Hematopoietic multipotent progenitor cell treated with erythropoietin and hydrocortisone succinate and interleukin-3 and kit ligand, for 4 days (in vitro differentiated cells): ENCODE results near the gene KRTAP5-1.
"Not testable (repeated sequence)": the region's sequence is repeated elsewhere in the genome, so short reads cannot be mapped to it uniquely, and the experiment has no call there.

Experiments used
- DNase-seq: peaks from one replicate; pipeline ENCODE4 v3.0.0-alpha.2; 2015

The KRTAP5-1 gene, protein sequence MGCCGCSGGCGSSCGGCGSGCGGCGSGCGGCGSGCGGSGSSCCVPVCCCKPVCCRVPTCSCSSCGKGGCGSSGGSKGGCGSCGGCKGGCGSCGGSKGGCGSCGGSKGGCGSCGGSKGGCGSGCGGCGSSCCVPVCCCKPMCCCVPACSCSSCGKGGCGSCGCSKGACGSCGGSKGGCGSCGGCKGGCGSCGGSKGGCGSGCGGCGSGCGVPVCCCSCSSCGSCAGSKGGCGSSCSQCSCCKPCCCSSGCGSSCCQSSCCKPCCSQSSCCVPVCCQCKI

DNA sequence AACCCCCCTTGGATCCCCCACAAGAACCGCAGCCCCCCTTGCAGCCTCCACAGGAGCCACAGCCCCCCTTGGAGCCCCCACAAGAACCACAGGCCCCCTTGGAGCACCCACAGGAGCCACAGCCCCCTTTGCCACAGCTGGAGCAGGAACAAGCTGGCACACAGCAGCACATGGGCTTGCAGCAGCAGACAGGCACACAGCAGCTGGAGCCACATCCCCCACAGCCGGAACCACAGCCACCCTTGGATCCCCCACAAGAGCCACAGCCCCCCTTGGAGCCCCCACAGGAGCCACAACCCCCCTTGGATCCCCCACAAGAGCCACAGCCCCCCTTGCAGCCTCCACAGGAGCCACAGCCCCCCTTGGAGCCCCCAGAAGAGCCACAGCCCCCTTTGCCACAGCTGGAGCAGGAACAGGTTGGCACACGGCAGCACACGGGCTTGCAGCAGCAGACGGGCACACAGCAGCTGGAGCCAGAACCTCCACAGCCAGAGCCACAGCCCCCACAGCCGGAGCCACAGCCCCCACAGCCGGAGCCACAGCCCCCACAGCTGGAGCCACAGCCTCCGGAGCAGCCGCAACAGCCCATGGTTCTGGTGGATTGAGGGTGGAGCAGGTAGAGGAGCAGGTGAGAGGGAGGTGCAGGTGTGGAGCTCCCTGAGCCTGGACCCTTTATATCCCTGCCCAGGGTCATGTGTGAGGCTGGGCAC lies at the start of gene KRTAP5-1:
Gene KRTAP5-1 (minus strand): TSS at position 623 of the 710 bp plus-strand sequence. CDS start 34 bp downstream, at position 589.
- DNase-seq = not testable (repeated sequence)

DNA sequence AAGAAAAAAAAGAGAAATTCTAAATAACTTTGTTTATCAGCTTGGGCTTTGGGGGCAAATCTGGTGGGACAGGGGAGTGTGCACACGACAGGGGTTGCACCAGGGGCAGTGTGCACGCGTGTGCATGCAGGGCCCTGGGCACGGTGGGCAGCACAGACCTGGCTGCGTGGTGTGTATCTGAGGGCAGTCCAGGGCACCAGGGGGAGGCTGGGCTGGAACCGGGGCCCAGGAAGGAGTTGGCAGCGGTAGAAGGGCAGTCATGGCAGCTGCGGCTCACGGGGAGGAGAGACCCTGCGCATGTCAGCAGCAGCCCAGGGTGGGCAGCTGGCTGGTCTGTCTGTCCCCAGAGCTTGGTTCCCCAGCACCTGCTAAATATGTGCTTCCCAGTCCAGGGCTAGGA lies 48.8 kb upstream of the KRTAP5-1 start:
- no peak for DNase-seq

DNA sequence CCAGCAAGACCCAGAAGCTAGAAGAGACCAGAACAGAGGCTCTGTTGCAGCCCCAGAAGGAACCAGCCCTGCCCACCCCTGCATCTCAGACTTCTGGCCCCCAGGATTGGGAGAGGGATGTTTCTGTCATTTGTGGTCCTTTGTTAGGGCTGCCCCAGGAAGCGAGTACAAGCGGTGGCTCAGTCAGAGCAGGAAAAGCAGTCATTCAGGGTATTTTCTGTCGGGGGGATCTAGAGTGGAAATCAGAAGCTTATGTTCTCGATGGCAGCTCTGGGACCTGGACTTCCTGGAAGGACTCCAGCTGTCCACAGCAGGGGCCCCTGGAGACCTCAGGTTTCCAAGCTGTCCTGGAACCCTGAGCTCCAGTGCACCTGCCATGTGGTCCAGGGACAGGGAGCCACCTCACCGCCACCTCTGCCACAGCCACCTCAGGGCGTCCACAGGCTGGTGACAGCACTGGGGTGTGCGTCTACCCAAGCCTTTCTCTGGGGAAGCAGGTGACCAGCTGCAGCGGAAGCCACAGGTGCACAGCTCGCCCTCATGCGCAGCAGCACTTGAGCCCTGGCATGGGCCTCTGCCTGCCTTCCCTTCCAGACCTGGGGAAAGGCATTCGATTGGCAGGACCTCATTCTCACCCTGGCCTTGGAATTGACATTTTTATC lies 47.1 kb upstream of the KRTAP5-1 start:
- DNase-seq = no peak

DNA sequence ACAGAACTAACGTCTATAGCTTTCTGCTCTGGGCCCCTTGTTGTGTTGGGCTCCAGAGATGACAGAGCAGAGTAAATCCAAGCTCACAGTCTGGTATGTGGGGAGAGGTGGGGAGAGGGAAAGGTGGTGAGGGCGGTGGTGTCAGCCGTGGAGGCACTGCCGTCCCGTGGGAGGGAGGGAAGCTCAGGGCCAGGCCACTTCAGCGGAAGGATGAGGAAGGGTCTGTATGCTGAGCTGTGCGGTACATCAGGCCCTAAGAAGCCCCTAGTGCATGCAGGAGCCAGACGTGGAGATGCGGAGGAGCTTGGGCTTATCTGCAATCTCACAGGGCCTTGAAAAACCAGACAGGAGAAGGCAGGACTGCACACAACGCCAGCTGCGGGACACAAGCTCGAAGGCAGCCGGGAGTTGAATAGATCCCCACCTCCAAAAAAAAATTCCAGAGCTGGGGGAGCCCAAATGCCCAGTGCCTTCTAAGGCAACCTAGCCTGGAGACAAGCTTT lies 46.0 kb upstream of the KRTAP5-1 start:
- no peak for DNase-seq

DNA sequence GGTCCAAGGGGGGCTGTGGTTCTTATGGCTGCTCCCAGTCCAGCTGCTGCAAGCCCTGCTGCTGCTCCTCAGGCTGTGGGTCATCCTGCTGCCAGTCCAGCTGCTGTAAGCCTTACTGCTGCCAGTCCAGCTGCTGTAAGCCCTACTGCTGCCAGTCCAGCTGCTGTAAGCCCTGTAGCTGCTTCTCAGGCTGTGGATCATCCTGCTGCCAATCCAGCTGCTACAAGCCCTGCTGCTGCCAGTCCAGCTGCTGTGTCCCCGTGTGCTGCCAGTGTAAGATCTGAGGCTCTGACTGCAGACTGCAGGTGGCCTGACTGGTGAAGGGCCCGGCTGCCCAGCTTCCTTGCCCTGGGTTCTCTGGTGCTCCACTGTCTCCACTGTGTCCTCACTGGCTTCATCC lies 45.2 kb upstream of the KRTAP5-1 start:
- DNase-seq = no peak

DNA sequence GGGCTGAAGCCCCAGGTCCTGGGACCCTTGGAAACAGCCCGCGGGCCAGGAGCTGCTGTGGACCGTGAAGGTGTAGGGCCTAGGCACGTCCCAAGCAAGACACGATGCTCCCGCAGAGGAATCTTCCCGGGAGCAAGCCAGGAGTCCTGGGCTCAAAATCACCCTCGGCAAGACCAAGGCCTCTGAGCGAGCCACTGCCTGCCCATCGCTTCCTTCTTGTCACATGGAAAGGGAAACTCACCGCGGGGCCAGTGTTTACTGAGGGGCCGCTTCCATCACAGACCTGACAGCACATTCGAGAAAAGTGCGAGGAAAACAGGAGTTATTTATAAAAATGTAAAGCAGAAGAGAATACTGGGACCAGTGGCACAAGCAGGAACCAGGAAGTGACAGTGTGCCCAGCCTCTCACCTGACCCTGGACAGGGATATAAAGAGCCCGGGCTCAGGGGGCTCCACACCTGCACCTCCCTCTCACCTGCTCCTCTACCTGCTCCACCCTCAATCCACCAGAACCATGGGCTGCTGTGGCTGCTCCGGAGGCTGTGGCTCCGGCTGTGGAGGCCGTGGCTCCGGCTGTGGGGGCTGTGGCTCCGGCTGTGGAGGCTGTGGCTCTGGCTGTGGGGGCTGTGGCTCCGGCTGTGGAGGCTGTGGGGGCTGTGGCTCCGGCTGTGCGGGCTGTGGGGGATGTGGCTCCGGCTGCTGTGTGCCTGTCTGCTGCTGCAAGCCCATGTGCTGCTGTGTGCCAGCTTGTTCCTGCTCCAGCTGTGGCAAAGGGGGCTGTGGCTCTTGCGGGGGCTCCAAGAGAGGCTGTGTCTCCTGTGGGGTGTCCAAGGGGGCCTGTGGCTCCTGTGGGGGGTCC lies 44.5 kb upstream of the KRTAP5-1 start, which contains the start of gene KRTAP5-5:
Gene KRTAP5-5 (plus strand): TSS at position 450 of the 860 bp plus-strand sequence. CDS start 66 bp downstream, at position 516.
- DNase-seq = no peak

DNA sequence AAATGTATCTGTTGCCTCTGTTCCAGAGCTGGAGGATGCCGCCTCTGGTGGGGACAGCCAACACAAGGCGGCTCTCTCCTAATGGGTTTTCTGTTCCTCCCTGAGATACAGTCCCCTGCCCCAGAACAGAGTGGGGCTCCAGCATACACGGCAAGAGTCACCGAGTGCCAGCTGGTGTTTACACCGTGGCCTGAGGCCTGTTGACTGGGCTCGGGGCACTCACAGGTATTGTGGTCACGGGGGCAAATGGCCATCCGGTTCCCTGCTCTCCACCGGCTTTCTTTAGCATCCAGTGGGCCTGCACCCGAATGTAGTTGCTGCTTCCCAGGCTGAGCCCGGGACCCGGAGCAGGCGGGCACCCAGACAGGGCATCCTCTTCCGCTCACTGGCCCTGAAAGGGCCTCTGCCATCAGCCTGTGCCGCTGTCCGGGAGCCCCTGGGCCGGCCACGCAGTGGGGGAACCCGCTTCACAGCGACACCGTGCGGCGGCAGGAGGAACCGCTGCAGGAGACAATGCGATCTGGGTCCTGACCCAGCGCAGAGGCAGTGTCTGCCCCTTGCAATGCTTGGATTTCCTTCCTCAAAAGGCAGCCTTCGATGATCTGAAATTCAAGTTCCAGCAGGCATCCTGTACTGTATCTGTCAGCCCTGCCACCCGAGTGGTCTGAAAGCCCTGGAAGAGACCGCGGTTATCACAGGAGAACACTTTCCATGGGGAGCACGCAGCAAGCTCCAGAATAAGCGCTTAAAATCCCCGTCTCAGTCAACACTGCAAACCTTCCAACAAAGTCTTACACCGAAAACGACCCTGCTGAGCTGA lies 43.6 kb upstream of the KRTAP5-1 start:
- DNase-seq = peak; percentile 71

DNA sequence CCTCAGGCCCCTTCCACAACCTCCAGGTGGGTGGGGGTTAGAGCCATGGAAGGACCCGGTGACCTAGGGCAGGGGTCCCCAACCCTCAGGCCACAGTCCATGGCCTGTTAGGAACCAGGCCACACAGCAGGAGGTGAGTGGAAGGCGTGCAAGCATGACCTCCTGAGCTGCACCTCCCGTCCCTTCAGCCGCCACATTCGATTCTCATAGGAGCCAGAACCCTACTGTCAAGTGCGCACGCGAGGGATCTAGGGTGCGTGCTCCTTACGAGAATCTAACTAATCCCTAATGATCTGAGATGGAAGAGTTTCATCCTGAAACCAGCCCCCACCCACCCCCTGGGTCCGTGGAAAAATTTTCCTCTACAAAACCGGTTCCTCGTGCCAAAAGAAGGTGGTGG lies 40.5 kb upstream of the KRTAP5-1 start:
- DNase-seq = no peak

DNA sequence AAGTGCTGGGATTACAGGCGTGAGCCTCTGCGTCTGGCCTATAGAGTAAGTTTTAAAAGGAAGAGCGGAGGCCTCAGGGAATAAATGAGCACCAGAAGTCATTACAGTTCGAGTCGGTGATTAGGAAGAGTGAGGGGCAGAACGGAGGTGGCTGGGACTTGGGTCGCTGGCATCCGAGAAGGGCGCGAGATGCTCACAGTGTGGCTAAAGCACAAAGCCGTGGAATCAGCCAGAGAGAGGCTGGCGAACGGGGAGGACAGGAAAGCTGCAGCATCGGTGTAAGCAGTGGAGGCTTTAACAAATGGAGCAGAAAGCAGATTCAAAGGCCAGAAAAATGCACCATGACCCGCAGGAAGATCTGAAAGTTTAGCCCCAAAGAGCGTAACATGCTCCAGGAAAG lies 39.5 kb upstream of the KRTAP5-1 start:
- no peak for DNase-seq

DNA sequence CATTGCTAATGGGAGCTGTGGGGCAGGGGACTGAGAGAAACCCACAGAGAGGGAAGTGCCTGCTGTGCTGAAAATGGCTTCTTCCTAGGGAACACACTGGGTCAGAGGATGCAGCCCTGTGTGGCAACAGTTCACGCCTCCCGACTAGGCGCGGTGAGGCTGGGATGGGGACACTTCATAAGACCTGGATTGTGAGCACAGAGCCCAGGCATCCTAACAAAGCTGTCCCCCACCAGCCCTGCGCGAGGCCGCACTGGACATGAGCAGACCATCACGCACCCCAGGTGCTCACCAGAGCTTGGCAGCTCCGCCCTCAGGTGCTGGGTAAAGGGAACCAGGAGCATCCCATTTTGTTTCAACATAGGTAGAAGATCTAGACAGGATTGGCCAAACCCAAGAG lies 38.6 kb upstream of the KRTAP5-1 start:
- no peak for DNase-seq

DNA sequence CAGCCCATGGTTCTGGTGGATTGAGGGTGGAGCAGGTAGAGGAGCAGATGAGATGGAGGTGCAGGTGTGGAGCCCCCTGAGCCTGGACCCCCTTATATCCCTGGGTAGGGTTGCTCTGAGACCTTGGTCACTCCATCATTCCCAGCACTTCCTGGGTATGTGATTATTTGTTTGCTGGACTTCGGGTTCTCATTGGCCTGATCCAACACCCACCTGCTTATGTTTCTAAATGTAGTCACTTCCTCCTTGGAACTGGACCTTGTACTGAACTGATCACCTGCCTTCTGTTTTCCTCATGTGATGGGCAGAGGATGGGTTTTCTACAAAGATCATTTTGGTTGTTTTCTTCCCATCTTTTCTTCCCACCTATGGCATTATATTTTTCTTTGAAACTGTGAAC lies 37.0 kb upstream of the KRTAP5-1 start, which contains the start of gene KRTAP5-4:
Gene KRTAP5-4 (minus strand): TSS at position 53 of the 400 bp plus-strand sequence. CDS start 45 bp downstream, at position 8.
- DNase-seq = no peak

DNA sequence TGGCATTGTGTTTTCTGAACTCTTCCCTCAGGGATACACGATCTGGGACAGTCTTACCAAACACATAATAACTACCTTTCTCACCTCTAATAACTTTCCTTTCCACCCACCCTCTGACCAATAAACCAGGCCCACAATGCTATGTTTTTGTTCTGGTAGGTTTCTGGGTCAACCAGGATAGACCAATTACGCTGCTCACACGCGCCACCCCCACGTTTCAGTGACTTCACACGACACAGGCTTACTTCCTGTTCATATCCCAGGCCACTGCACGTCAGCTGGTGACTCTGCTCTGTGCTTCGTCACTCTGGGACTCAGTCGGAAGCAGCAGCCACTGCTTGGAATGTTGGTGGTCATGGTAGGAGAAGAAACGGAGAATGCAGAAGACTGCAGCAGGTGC lies 34.4 kb upstream of the KRTAP5-1 start:
- no peak for DNase-seq

DNA sequence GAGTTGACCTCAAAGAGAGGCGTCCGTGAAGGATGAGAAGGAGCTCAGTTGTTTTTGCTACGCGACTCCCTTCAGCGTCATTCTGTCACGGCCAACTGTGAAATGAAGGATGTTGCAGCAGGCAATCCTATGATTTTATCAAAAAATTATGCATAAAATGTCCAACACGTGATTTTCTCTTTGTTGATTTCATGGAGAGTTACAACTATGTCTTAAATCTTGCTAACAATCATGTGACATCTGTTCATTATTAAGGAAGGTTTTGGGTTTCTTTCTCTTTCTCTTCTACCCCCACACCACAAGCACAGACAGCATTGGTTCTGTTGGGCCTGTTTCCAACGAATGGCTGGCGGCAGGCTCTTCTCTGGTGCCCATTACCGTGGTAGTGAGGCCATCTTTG lies 33.1 kb upstream of the KRTAP5-1 start:
- DNase-seq = no peak

DNA sequence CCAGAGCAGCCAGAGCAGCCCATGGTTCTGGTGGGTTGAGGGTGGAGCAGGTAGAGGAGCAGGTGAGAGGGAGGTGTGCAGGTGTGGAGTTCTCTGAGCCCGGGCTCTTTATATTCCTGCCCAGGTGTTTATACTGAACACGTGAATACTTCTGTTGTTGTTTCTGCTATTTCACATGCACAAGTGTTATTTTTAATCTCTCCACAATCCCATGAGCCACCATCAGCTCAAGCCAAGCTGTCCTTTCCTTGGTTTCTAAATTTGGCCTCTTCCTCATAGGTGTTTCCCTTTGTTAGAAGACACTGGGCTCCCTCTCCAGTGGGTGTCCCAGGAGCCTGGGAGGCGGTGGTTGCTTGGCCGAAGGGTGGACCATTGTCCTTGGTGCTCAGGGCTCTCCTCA lies 23.3 kb upstream of the KRTAP5-1 start, which contains the start of gene KRTAP5-3:
Gene KRTAP5-3 (minus strand): TSS at position 101 of the 400 bp plus-strand sequence. CDS start 78 bp downstream, at position 23.
- no peak for DNase-seq

DNA sequence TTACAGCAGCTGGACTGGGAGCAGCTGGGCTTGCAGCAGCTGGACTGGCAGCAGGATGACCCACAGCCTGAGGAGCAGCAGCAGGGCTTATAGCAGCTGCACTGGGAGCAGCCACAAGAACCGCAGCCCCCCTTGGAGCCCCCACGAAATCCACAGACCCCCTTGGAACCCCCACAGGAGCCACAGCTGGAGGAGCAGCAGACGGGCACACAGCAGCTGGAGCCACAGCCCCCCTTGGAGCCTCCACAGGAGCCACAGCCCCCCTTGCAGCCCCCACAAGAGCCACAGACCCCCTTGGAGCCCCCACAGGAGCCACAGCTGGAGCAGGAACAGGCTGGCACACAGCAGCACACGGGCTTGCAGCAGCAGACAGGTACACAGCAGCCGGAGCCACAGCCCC lies 22.8 kb upstream of the KRTAP5-1 start:
- DNase-seq = not testable (repeated sequence)

DNA sequence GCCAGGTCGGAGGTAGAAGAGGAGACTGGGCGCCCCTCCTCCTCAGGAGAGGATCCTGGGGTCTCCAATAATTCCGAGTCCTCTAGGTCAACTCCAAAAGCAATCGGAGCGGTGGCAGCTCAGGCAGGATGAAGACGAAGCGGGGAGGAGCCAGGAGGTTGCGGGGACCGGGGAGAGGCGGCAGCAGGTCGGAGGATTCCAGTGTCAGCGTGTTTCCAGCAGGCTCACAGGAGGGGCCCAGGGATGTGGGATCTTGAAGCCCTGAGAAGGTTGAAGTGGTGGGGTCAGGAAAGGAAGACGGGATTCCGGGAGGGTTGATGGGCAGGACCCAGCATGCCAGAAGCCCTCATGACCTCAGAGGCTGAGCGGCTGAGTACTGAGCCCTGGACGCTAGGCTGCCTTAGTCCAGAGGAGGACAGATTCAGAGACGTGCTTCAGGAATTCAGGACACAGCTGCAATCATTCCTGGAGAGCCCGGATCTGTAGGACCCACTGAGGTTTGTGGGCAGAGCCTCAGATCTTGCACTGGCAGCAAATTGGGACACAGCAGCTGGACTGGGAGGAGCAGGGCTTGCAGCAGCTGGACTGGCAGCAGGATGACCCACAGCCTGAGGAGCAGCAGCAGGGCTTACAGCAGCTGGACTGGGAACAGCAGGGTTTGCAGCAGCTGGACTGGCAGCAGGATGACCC lies 22.2 kb upstream of the KRTAP5-1 start:
- not testable (repeated sequence) for DNase-seq

DNA sequence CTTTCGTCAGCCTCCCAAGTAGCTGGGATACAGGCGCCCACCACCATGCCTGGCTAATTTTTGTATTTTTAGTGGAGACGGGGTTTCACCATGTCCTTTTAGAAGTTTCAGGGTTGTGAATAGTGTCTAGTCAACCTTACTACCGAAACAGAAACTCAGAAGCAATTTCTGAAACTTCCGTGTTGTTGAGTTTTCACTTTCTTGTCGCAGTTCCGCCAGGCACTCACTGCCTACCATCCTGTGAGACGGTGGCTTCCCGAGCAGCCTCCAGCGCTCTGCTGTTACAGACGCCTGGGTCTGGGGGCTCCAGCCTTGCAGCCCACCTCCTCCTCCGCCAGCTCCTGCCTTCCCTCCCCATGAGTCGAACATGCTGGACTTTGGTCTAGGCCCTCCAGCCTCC lies 20.8 kb upstream of the KRTAP5-1 start:
- not testable (repeated sequence) for DNase-seq

DNA sequence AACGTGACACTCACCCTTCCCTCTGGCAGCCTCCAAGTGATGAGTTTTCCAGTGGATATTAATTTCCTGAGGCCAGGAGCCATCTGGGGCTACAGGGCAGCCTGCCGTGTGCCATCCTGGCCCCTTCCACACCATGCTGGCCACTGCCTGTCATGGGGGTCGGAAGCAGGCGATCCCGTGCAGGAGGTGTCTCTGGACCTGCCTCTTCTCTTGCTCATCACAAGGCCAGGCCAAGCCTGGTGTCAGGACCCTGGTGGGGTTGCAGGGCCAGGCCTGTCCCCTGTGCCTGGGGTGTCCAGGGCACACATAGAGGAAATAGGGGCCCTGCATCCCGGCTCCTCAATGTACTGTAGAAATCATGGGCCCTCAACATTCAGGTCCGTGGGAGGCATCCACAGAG lies 19.6 kb upstream of the KRTAP5-1 start:
- DNase-seq = no peak

DNA sequence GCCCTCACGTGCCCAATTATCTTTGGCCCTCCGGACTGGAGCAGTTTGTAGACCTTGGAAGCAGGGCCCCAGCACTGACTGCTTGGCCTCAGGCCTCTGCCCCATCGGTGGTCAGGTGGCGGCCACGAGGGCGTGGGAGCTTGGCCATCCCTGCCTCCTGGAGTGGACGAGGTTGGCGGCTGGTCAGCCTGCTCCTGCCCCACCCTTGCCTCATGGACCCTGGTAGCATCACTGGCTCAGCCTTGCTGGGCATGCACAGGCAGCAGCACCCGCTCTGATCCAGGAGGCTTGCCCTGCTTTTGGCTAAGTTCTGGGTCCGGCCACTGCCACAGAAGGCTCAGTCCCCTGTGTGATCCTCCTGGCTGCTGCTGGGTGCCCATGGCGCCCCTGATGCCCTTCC lies 19.1 kb upstream of the KRTAP5-1 start:
- no peak for DNase-seq

DNA sequence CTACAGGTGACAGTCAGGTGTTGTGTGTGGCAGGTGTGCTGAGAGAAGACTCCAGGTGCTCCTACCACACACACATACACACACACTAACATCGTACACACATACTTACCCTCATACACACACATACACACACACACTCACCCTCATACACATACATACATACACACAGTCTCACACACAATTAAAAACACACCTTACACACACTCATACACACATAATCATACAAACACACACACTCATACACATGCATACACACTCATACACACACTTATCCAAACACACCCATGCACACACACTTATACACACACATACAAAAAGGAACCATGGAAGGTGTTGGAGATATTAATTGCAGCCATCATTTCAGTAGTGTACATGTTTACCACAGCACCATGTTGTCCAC lies 18.5 kb upstream of the KRTAP5-1 start:
- no peak for DNase-seq

DNA sequence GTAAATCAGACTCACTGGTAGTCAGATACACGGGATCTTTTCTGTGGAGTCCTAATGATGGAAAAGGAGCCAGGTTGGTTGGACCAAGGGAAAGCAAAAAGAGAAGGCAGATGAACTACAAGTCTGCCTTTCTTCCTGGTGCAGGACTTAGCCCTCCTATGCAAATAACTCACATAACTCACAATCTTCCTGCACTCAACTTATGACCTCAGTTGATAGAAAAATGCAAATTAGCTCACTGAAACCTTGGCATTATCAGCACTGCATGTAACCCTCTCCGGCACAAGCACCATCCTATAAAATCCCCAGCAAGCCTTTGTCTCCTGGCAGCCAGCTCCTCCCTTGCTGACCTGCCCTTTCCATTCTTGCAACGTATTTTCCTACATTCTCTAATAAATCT lies 16.6 kb upstream of the KRTAP5-1 start:
- not testable (repeated sequence) for DNase-seq
